WTC11 (cell line): ENCODE measurements around the gene SUPT4H1. TPM values are rescaled to one million over a fixed set of nuclear protein-coding genes. Genes with fewer than 3 reads are reported as not detected.

ENCODE experiments used
- ATAC-seq: fragments of 200-7000 bp; cut with Tn5 transposase; 2 replicates; pipeline ENCODE4 v1.10.0; 2021; ENCODE audit warnings: mild to moderate bottlenecking, moderate library complexity
- CTCF ChIA-PET: fragments of 300-600 bp; sonication (Branson Sonifier 250); formaldehyde crosslinking; loops from one replicate; lab custom pipeline; 2021; ENCODE audit warnings: antibody characterized with exemption; lab: Charles Lee
- POLR2A ChIA-PET: fragments of 350-600 bp; sonication (Branson Sonifier 250); formaldehyde crosslinking; loops from one replicate; lab custom pipeline; 2021; ENCODE audit warnings: antibody characterized with exemption; lab: Charles Lee
- DNase-seq: peaks from one replicate; pipeline ENCODE4 v3.0.0; 2021; ENCODE audit warnings: low spot score
- H3K27ac Mint-ChIP-seq: 2 replicates; pipeline ENCODE4 v1.8.0; 2021; ENCODE audit warnings: mixed read lengths
- H3K27me3 Mint-ChIP-seq: 2 replicates; pipeline ENCODE4 v1.8.0; 2021; ENCODE audit warnings: low read depth, mild to moderate bottlenecking, moderate library complexity, mixed read lengths
- H3K36me3 Mint-ChIP-seq: 2 replicates; pipeline ENCODE4 v1.8.0; 2021; ENCODE audit warnings: mixed read lengths
- H3K4me1 Mint-ChIP-seq: 2 replicates; pipeline ENCODE4 v1.8.0; 2022; ENCODE audit warnings: mixed read lengths
- H3K4me3 Mint-ChIP-seq: 2 replicates; pipeline ENCODE4 v1.8.0; 2021; ENCODE audit warnings: mild to moderate bottlenecking, moderate library complexity, mixed read lengths
- H3K9me3 Mint-ChIP-seq: 2 replicates; pipeline ENCODE4 v1.8.0; 2021; ENCODE audit warnings: mixed read lengths
- ARID4B ChIP-seq: sonication (generic); formaldehyde crosslinking; IDR thresholded peaks from 2 replicates; pipeline ENCODE4 v1.8.0; 2023; ENCODE audit warnings: missing genetic modification reagents, mild to moderate bottlenecking, borderline replicate concordance
- FOXJ3 ChIP-seq: sonication (generic); formaldehyde crosslinking; IDR thresholded peaks from 2 replicates; pipeline ENCODE4 v1.9.0; 2021; ENCODE audit warnings: missing genetic modification reagents, mild to moderate bottlenecking, borderline replicate concordance
- FOXP1 ChIP-seq: sonication (generic); formaldehyde crosslinking; IDR thresholded peaks from 2 replicates; pipeline ENCODE4 v1.8.0; 2022; ENCODE audit warnings: missing genetic modification reagents, mild to moderate bottlenecking, moderate library complexity, borderline replicate concordance
- HMGA2 ChIP-seq: fragments of 250-450 bp; sonication (Bioruptor Pico); IDR thresholded peaks from 2 replicates; pipeline ENCODE4 v1.4.0; 2021; ENCODE audit warnings: mild to moderate bottlenecking, moderate library complexity
- IRF2 ChIP-seq: sonication (generic); formaldehyde crosslinking; IDR thresholded peaks from 2 replicates; pipeline ENCODE4 v1.8.0; 2022; ENCODE audit warnings: low read depth, missing genetic modification reagents, borderline replicate concordance
- JAZF1 ChIP-seq: fragments of 250-450 bp; sonication (Bioruptor Pico); IDR thresholded peaks from 2 replicates; pipeline ENCODE4 v1.9.0; 2021; ENCODE audit warnings: moderate library complexity, mild to moderate bottlenecking, inconsistent platforms
- KAT7 ChIP-seq: sonication (generic); formaldehyde crosslinking; IDR thresholded peaks from 2 replicates; pipeline ENCODE4 v1.8.1; 2023; ENCODE audit warnings: missing genetic modification reagents, mild to moderate bottlenecking, borderline replicate concordance
- MYBL2 ChIP-seq: sonication (generic); formaldehyde crosslinking; IDR thresholded peaks from 2 replicates; pipeline ENCODE4 v1.8.1; 2023; ENCODE audit warnings: mild to moderate bottlenecking, moderate library complexity, missing genetic modification reagents
- NR1H2 ChIP-seq: sonication (generic); formaldehyde crosslinking; IDR thresholded peaks from 2 replicates; pipeline ENCODE4 v1.9.0; 2021; ENCODE audit warnings: mild to moderate bottlenecking, moderate library complexity, missing genetic modification reagents
- NR3C1 ChIP-seq: sonication (generic); formaldehyde crosslinking; conservative IDR thresholded peaks from 2 replicates; pipeline ENCODE4 v1.8.1; 2023; ENCODE audit warnings: low read depth, mild to moderate bottlenecking, missing genetic modification reagents
- RORB ChIP-seq: fragments of 250-450 bp; sonication (Bioruptor Pico); IDR thresholded peaks from 2 replicates; pipeline ENCODE4 v1.9.0; 2021; ENCODE audit warnings: mild to moderate bottlenecking
- SMAD3 ChIP-seq: sonication (generic); formaldehyde crosslinking; IDR thresholded peaks from 2 replicates; pipeline ENCODE4 v1.8.0; 2022; ENCODE audit warnings: missing genetic modification reagents, mild to moderate bottlenecking, borderline replicate concordance
- TEAD1 ChIP-seq: sonication (generic); formaldehyde crosslinking; IDR thresholded peaks from 2 replicates; pipeline ENCODE4 v1.8.0; 2022; ENCODE audit warnings: mild to moderate bottlenecking, missing genetic modification reagents
- TEAD4 ChIP-seq: sonication (generic); formaldehyde crosslinking; IDR thresholded peaks from 2 replicates; pipeline ENCODE4 v1.8.0; 2022; ENCODE audit warnings: mild to moderate bottlenecking, missing genetic modification reagents
- USF1 ChIP-seq: sonication (generic); formaldehyde crosslinking; IDR thresholded peaks from 2 replicates; pipeline ENCODE4 v1.8.0; 2022; ENCODE audit warnings: mild to moderate bottlenecking, missing genetic modification reagents
- ZMAT4 ChIP-seq: fragments of 250-450 bp; sonication (Bioruptor Pico); IDR thresholded peaks from 2 replicates; pipeline ENCODE4 v1.9.0; 2021; ENCODE audit warnings: mild to moderate bottlenecking
- ZNF121 ChIP-seq: sonication (generic); formaldehyde crosslinking; IDR thresholded peaks from 2 replicates; pipeline ENCODE4 v1.8.0; 2023; ENCODE audit warnings: missing genetic modification reagents
- ZNF219 ChIP-seq: sonication (generic); formaldehyde crosslinking; IDR thresholded peaks from 2 replicates; pipeline ENCODE4 v1.8.0; 2023; ENCODE audit warnings: missing genetic modification reagents, mild to moderate bottlenecking, borderline replicate concordance
- ZNF317 ChIP-seq: sonication (generic); formaldehyde crosslinking; IDR thresholded peaks from 2 replicates; pipeline ENCODE4 v1.8.1; 2023; ENCODE audit warnings: low read depth, mild to moderate bottlenecking, moderate library complexity, missing genetic modification reagents, borderline replicate concordance
- ZNF396 ChIP-seq: fragments of 250-450 bp; sonication (Bioruptor Pico); IDR thresholded peaks from 2 replicates; pipeline ENCODE4 v1.8.0; 2021; ENCODE audit warnings: mild to moderate bottlenecking, moderate library complexity, borderline replicate concordance
- total RNA-seq: library from RNA; stranded (reverse); gene quantifications from 3 replicates; pipeline ENCODE4 v1.2.3, GENCODE V29; 2021
- TF ChIP-seq, protein P1 (sequence below): sonication (generic); formaldehyde crosslinking; conservative IDR thresholded peaks from 2 replicates; pipeline ENCODE4 v1.8.1; 2022; ENCODE audit warnings: mild to moderate bottlenecking, missing genetic modification reagents
- TF ChIP-seq, protein P2 (sequence below): fragments of 250-450 bp; sonication (Bioruptor Pico); IDR thresholded peaks from 2 replicates; pipeline ENCODE4 v2.1.2; 2022; ENCODE audit warnings: mild to moderate bottlenecking, moderate library complexity

SUPT4H1 gene
- total RNA-seq, 1 experiment from 2014 or later, result 85.5 TPM

DNA sequence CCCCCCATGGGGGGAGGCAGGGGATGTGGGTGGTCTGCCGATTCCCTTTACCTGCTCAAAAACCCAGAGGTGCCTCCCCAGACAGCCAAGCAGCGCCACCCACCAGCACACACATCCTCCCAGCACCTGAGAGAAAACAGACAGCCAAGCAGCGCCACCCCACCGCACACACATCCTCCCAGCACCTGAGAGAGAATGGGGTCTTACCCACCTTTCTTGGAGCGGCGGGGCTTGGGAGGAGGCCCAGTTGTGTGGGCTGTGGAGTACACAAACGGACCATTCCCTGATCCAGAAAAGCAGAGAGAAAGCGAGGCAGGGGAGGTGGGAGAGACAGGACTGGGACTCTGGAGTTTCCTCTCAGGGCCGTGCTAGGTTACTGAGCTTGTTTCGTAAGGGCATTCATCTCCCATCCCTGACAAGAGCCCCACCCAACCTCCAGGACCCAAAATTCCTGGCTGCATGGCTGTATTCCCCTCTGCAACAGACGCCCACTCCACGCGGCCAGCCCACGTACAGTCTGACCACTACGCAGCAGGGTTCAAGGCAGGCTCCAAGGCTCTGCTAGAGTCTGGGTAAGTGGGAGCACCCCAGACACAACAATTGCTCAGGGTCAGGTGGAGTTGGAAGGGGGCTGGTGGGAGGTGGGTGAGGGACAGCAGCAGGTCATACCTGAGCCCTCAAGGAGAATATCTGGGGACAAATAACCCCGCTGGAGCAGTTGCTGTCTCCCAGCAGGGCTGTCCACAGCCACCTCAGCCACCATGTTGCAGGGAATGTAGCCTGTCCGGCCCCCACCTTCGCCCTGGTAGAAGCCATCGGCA lies 45.7 kb downstream of the SUPT4H1 start:
- Mint-ChIP-seq H3K4me3 (no peak overlapping the region), H3K27me3 (no peaks in the 10 kb centered on the region; the same call in 1 of the 2 replicates), H3K4me1 (peaks cover 11% of the 10 kb centered on the region), H3K36me3 (no peaks in the 10 kb centered on the region), H3K27ac (no peak overlapping the region), H3K9me3 (no peaks in the 10 kb centered on the region)
- CTCF ChIA-PET, result interaction anchor here (0.9 to 7.1 kb wide), 4 partner anchors 11 to 133 kb away, joined by 3 to 97 read pairs (median 16); partner anchors contain the start of gene RNF43
- no peak for DNase-seq
- POLR2A ChIA-PET, result no interaction called here
- no peak for ATAC-seq
- TF ChIP-seq KAT7 (CRISPR knock-in tag) (no peak), FOXP1 (CRISPR knock-in tag) (no peak), TEAD1 (CRISPR knock-in tag) (no peak), ZMAT4 (CRISPR knock-in tag) (no peak), NR1H2 (CRISPR knock-in tag) (no peak), ZNF317 (CRISPR knock-in tag) (no peak), RORB (CRISPR knock-in tag) (no peak), FOXJ3 (CRISPR knock-in tag) (no peak), USF1 (no peak)

DNA sequence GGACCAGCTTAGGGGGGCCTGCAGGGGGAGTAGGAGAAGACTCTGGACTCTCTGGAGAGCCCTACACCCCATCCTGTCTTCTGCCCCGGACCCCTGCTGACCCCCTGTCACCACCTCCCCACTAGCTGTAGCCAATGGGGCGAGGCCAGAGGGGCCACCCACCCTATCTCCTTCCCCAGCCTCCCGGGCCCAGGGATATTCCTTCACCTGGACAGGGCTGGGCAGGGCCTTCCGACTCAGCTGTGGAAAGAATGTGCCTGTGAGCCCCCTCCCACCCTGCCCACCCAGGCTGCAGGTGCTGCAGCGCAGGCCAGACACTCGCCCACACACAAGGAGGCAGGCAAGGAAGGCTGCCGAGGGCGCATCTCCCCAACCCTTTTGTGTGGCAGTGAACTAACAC lies 46.4 kb downstream of the SUPT4H1 start:
- peaks cover 11% of the 10 kb centered on the region for H3K4me1 Mint-ChIP-seq
- no peaks in the 10 kb centered on the region for H3K9me3 Mint-ChIP-seq
- ChIA-PET CTCF (interaction anchor here (0.9 to 7.1 kb wide), 10 partner anchors 11 to 208 kb away, joined by 3 to 97 read pairs (median 4); no protein-coding TSS in a partner anchor), POLR2A (no interaction called here)
- H3K27me3 Mint-ChIP-seq, result no peaks in the 10 kb centered on the region; the same call in 1 of the 2 replicates
- H3K36me3 Mint-ChIP-seq, result no peaks in the 10 kb centered on the region
- ATAC-seq (no peak), DNase-seq (no peak)
- no peak overlapping the region for H3K4me3 Mint-ChIP-seq
- TF ChIP-seq TEAD4 (CRISPR knock-in tag) (no peak), HMGA2 (CRISPR knock-in tag) (no peak), ZNF396 (no peak), JAZF1 (CRISPR knock-in tag) (no peak), MYBL2 (CRISPR knock-in tag) (no peak), ZNF317 (CRISPR knock-in tag) (no peak), IRF2 (CRISPR knock-in tag) (no peak), NR3C1 (no peak), ZNF219 (CRISPR knock-in tag) (no peak), ZNF121 (no peak)
- H3K27ac Mint-ChIP-seq, result no peak overlapping the region

DNA sequence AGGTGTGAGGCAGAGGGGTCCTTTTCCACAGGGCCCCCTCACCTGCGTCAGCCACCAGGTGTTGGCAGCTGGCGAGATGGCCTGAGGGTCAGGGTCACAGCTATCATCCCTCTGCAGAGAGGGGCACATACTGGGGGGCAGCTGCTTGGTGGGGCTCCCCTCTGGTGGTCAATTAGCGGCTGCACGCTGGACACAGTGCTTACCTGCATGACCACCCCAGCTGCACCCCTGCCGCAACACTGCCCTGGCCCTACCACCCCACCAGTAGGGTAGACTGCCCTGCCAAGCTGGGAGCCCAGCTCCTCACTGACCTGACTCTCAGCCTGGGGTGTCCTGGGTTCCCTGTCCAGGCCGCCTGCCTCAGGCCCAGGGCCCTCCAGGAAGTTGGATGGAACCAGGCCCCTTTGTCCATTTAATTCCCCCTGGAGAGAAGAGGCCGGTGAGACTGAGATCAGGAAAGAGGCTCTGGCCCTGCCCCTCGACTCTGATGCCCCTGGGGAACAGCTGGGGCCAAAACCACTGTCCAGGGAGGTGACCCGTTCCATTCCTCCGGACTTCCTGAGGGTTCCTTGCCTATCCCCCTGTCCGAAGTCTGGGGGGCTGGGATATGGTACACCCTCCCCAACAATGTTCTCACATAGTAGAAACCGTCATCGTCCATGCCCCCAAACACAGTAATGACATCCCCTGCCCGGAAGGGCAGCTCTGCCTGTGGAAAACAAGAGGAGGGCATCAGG lies 47.1 kb downstream of the SUPT4H1 start:
- Mint-ChIP-seq H3K9me3 (no peaks in the 10 kb centered on the region), H3K27ac (no peak overlapping the region), H3K36me3 (no peaks in the 10 kb centered on the region), H3K4me3 (no peak overlapping the region), H3K4me1 (peaks cover 11% of the 10 kb centered on the region), H3K27me3 (no peaks in the 10 kb centered on the region; the same call in 1 of the 2 replicates)
- ChIA-PET CTCF (interaction anchor here (0.9 to 7.1 kb wide), 16 partner anchors 12 to 209 kb away, joined by 3 to 97 read pairs (median 6); partner anchors contain the start of genes MPO and RNF43), POLR2A (no interaction called here)
- DNase-seq (no peak), ATAC-seq (no peak)
- TF ChIP-seq, protein P1, sequence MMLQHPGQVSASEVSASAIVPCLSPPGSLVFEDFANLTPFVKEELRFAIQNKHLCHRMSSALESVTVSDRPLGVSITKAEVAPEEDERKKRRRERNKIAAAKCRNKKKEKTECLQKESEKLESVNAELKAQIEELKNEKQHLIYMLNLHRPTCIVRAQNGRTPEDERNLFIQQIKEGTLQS (CRISPR knock-in tag), result no peak
- TF ChIP-seq ARID4B (CRISPR knock-in tag), result no peak
- no peak for TF ChIP-seq FOXJ3 (CRISPR knock-in tag)
- TF ChIP-seq SMAD3 (CRISPR knock-in tag), result no peak
- TF ChIP-seq, protein P2, sequence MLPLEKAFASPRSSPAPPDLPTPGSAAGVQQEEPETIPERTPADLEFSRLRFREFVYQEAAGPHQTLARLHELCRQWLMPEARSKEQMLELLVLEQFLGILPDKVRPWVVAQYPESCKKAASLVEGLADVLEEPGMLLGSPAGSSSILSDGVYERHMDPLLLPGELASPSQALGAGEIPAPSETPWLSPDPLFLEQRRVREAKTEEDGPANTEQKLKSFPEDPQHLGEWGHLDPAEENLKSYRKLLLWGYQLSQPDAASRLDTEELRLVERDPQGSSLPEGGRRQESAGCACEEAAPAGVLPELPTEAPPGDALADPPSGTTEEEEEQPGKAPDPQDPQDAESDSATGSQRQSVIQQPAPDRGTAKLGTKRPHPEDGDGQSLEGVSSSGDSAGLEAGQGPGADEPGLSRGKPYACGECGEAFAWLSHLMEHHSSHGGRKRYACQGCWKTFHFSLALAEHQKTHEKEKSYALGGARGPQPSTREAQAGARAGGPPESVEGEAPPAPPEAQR (CRISPR knock-in tag), result no peak
- TF ChIP-seq NR3C1, result no peak
